Stomach (tissue), 9 donors: ENCODE data around the gene DIS3L. TPM values are rescaled to one million over a fixed set of nuclear protein-coding genes. Genes with fewer than 3 reads are reported as not detected.
"Not testable (repeated sequence)": the region's sequence is repeated elsewhere in the genome, so short reads cannot be mapped to it uniquely, and the experiment has no call there.

Experiments
- DNase-seq, 2 donors: peaks; one replicate each; pipeline versions ENCODE4 v3.0.0 to v3.0.0-alpha.2; 2013 to 2019
- H3K27ac ChIP-seq, 5 donors: fragments of 200-600 bp in 4 of 5; sonication (generic) in 4 of 5; one replicate each; pipeline ENCODE4 v1.5.1; 2013 to 2019; ENCODE audit warnings: mild to moderate bottlenecking in 1 of 5, moderate library complexity in 1 of 5
- H3K27me3 ChIP-seq, 3 donors: fragments of 200-600 bp; sonication (generic); one replicate each; pipeline ENCODE4 v1.5.1; 2017 to 2019; ENCODE audit warnings: mixed run types in 1 of 3
- H3K36me3 ChIP-seq, 4 donors: fragments of 200-600 bp; sonication (generic); 1 replicate in 3 of 4; 2 replicates in 1 of 4; pipeline ENCODE4 v1.5.1; 2016 to 2019
- H3K4me1 ChIP-seq, 4 donors: fragments of 200-600 bp; sonication (generic); one replicate each; pipeline ENCODE4 v1.5.1; 2016 to 2019
- H3K4me3 ChIP-seq, 4 donors: fragments of 200-600 bp; sonication (generic) in 3 of 4; one replicate each; pipeline ENCODE4 v1.5.1; 2016 to 2019; ENCODE audit warnings: mild to moderate bottlenecking in 1 of 4
- H3K9me3 ChIP-seq, 4 donors: fragments of 200-600 bp; sonication (generic); one replicate each; pipeline ENCODE4 v1.5.1; 2016 to 2019
- CTCF ChIP-seq, 7 experiments: fragments of 450-650 bp in 4 of 7; fragments of 200-600 bp in 3 of 7; sonication (generic) in 3 of 7; IDR thresholded peaks; one replicate each; pipeline ENCODE4 v1.5.1; 2016 to 2019; ENCODE audit warnings: antibody characterized with exemption in 7 of 7, control low read depth in 2 of 7, mild to moderate bottlenecking in 1 of 7
- EP300 ChIP-seq: sonication (generic); formaldehyde crosslinking; IDR thresholded peaks from one replicate; pipeline ENCODE4 v1.6.1; 2017; ENCODE audit warnings: antibody characterized with exemption
- POLR2A ChIP-seq, 4 donors: fragments of 450-650 bp; IDR thresholded peaks; one replicate each; pipeline ENCODE4 v1.6.1; 2016; ENCODE audit warnings: antibody characterized with exemption in 4 of 4, control low read depth in 2 of 4, mild to moderate bottlenecking in 1 of 4, moderate library complexity in 1 of 4
- POLR2AphosphoS5 ChIP-seq, 3 donors: sonication (generic); formaldehyde crosslinking; IDR thresholded peaks; one replicate each; pipeline ENCODE4 v1.6.1; 2016; ENCODE audit warnings: antibody characterized with exemption in 3 of 3
- WGBS, 5 donors: extraction: QIAGEN DNeasy Blood & Tissue Kit in 3 of 5; methylation state at CpG; one replicate each; pipeline versions ENCODE4 v1.1.5 to v1.1.7; 2013 to 2018; 5-methylcytosine and 5-hydroxymethylcytosine counted together
- intact Hi-C: fragments of 100-400 bp; cut with DNase I; formaldehyde crosslinking; loops from one replicate; pipeline ENCODE4 v1.15.1; 2023; ENCODE audit warnings: low total_unique reads
- polyA plus RNA-seq, 3 donors: library from polyadenylated mRNA; stranded (reverse); fragments of 200-250 nt; gene quantifications; one replicate each; pipeline ENCODE4 v1.2.3, GENCODE V29; 2013
- small RNA-seq, 4 donors: library from RNA; depleted of rRNA; stranded (forward); fragments of <200 nt; gene quantifications; one replicate each; pipeline ENCODE3, GENCODE V24; 2016
- total RNA-seq, 5 donors: library from RNA; depleted of rRNA; stranded (reverse); fragments of >200 nt; gene quantifications; one replicate each; pipeline versions ENCODE4 v1.1.0 to v1.2.3, GENCODE V29; 2014 to 2016
- donor health status: healthy with polysubstance abuse.
- donor health status: Bipolar disorder and iron deficiency.
- donor health status: healthy.

DIS3L gene
- total and polyA plus RNA-seq, 8 donors: 8.8 to 35.1 (median 16.7) TPM

GRCh38 chr15:66369773-66370651, 76.6 kb downstream of the DIS3L start:
- H3K9me3 ChIP-seq: peaks cover 4 to 12% (median 10%) of the 10 kb centered on the region in 4 donors
- no peaks in the 10 kb centered on the region for H3K27me3 ChIP-seq
- peak overlapping the region in 4 of 5 donors; percentile 49 to 81 (median 61) for H3K27ac ChIP-seq
- H3K36me3 ChIP-seq: no peaks in the 10 kb centered on the region
- peak overlapping the region; percentile 10 to 39 (median 27) for H3K4me3 ChIP-seq
- TF ChIP-seq POLR2AphosphoS5 (IDR thresholded peaks at IDR 0.05) (peak in 2 of 3 donors; percentile 4 to 10), EP300 (no peak)
- 25 to 33% (median 31%) methylated on average over 12 of the region's 12 CpGs for WGBS, 5 donors
- H3K4me1 ChIP-seq: peaks cover 0 to 12% (median 0%) of the 10 kb centered on the region in 4 donors
- peak in 1 of 2 donors; percentile 47 for DNase-seq
- intact Hi-C loops: no loop called here

GRCh38 chr15:66374179-66374578, 80.8 kb downstream of the DIS3L start:
- Histone ChIP-seq H3K4me1 (peaks cover 0 to 12% (median 0%) of the 10 kb centered on the region in 4 donors), H3K36me3 (no peaks in the 10 kb centered on the region), H3K27ac (no peak overlapping the region), H3K27me3 (no peaks in the 10 kb centered on the region), H3K4me3 (no peak overlapping the region), H3K9me3 (peaks cover 4 to 12% (median 10%) of the 10 kb centered on the region in 4 donors)
- DNase-seq: no peak
- TF ChIP-seq POLR2A (IDR thresholded peaks at IDR 0.05) (no peak), CTCF (IDR thresholded peaks at IDR 0.05) (no peak), EP300 (no peak), POLR2AphosphoS5 (IDR thresholded peaks at IDR 0.05) (no peak)
- intact Hi-C loops: no loop called here
- WGBS, 5 donors: 87 to 99% (median 96%) methylated on average over 4 of the region's 4 CpGs

- intact Hi-C loops: no loop called here
- 89 to 94% (median 90%) methylated on average over 7 of the region's 7 CpGs for WGBS, 5 donors
- H3K27ac ChIP-seq: no peak overlapping the region
- no peaks in the 10 kb centered on the region for H3K27me3 ChIP-seq
- no peak for DNase-seq
- H3K4me1 ChIP-seq: no peaks in the 10 kb centered on the region
- TF ChIP-seq CTCF (IDR thresholded peaks at IDR 0.05) (no peak), POLR2A (IDR thresholded peaks at IDR 0.05) (no peak), POLR2AphosphoS5 (IDR thresholded peaks at IDR 0.05) (no peak), EP300 (no peak)
- H3K9me3 ChIP-seq: peaks cover 4 to 11% (median 8%) of the 10 kb centered on the region in 4 donors
- no peak overlapping the region for H3K4me3 ChIP-seq
- H3K36me3 ChIP-seq: no peaks in the 10 kb centered on the region
Observed at GRCh38 chr15:66378814-66379430, 85.6 kb downstream of the DIS3L start.

- intact Hi-C loops, H3K36me3 ChIP-seq, H3K9me3 ChIP-seq, H3K27ac ChIP-seq, H3K4me3 ChIP-seq, DNase-seq, H3K27me3 ChIP-seq: not testable (repeated sequence)
- WGBS, 5 donors: 98 to 100% (median 100%) methylated on average over 2 of the region's 2 CpGs
- H3K4me1 ChIP-seq: peaks cover 7 to 13% (median 9%) of the 10 kb centered on the region in 4 donors
Observed at GRCh38 chr15:66381376-66381775, 88.0 kb downstream of the DIS3L start.

Small RNAs within 50 kb of the gene (small RNA-seq; reads per million reads assigned to genes)
- gene RF00019: 0 reads per million in 4 donors
- gene SCARNA14: 5.5 to 12.1 (median 6.9) reads per million in 4 donors

Other genes starting within 250 kb of the DIS3L start
- gene MEGF11, start 39.8 kb upstream of the DIS3L start, total RNA-seq: under 1 TPM in 1 of 5 donors, not detected in 4; 0.92 TPM
- gene MEGF11, start 39.8 kb upstream of the DIS3L start, polyA plus RNA-seq: under 1 TPM; 0.05 to 0.15 (median 0.12) TPM
- gene TIPIN, start 63.1 kb downstream of the DIS3L start, total RNA-seq: 10 to 100 TPM in 1 of 5 donors, 1 to 10 TPM in 3, not detected in 1; 2.3 to 13.8 (median 8.4) TPM
- 1 to 10 TPM; 2.7 to 3.1 (median 2.9) TPM for gene TIPIN, start 63.1 kb downstream of the DIS3L start, polyA plus RNA-seq
- gene MAP2K1, start 93.3 kb downstream of the DIS3L start, total RNA-seq: 100 to 1,000 TPM in 1 of 5 donors, 10 to 100 TPM in 4; 21.9 to 123 (median 35.0) TPM
- gene MAP2K1, start 93.3 kb downstream of the DIS3L start, polyA plus RNA-seq: 10 to 100 TPM; 20.1 to 24.6 (median 23.9) TPM
- gene SNAPC5, start 204.2 kb downstream of the DIS3L start, total RNA-seq: 10 to 100 TPM in 2 of 5 donors, 1 to 10 TPM in 3; 2.3 to 18.2 (median 9.8) TPM
- 10 to 100 TPM; 25.9 to 49.0 (median 31.6) TPM for gene SNAPC5, start 204.2 kb downstream of the DIS3L start, polyA plus RNA-seq
- gene RPL4, start 211.3 kb downstream of the DIS3L start, total RNA-seq: 1,000 to 10,000 TPM in 4 of 5 donors, 100 to 1,000 TPM in 1; 994 to 3,031 (median 2,276) TPM
- 1,000 to 10,000 TPM; 2,383 to 4,395 (median 2,638) TPM for gene RPL4, start 211.3 kb downstream of the DIS3L start, polyA plus RNA-seq
- gene ZWILCH, start 211.8 kb downstream of the DIS3L start, total RNA-seq: 10 to 100 TPM in 2 of 5 donors, 1 to 10 TPM in 2, under 1 TPM in 1; 0.89 to 46.7 (median 9.9) TPM
- gene ZWILCH, start 211.8 kb downstream of the DIS3L start, polyA plus RNA-seq: 1 to 10 TPM; 3.5 to 5.6 (median 4.2) TPM